ENCODE results near the gene CD300C. TPM values are rescaled to one million over a fixed set of nuclear protein-coding genes. Genes with fewer than 3 reads are reported as not detected.

The CD300C gene
- total RNA-seq, 4 donors from 2014 or later, result 0.59 to 1.8 (median 1.7) TPM; not detected in 1

DNA sequence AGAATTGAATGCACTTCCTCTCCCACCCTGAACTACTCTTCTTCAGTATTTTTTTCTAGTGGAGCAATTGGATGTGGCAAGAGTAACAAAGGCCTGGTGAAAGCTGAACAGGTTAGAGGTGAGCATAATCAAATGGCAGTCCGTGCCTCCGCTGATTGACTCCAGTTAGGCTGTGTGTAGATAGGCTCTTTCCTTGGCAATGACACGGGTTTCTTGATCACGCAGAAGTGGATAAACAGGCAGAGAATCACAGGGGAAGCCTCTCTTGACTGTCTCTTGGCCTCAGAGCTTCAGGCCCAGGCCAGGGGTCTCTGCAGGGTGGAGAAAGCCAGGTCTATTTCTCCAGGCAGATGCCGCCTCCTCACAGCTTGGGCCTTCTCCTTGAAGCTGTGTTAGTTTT lies 18.8 kb downstream of the CD300C start:
- no peaks in the 10 kb centered on the region for H3K27me3 ChIP-seq
- no peak overlapping the region for H3K27ac ChIP-seq
- 85 to 90% methylated on average over 5 of the region's 5 CpGs for WGBS, 2 donors
- H3K36me3 ChIP-seq, result no peaks in the 10 kb centered on the region
- peaks cover 0 to 19% (median 0%) of the 10 kb centered on the region in 4 donors for H3K9me3 ChIP-seq
- DNase-seq (ENCODE audit: low spot score in 2 of 2), result no peak
- no peak overlapping the region for H3K4me3 ChIP-seq
- no peaks in the 10 kb centered on the region for H3K4me1 ChIP-seq
- no peak for TF ChIP-seq EP300 (IDR thresholded peaks at IDR 0.05)
- TF ChIP-seq, protein P1, sequence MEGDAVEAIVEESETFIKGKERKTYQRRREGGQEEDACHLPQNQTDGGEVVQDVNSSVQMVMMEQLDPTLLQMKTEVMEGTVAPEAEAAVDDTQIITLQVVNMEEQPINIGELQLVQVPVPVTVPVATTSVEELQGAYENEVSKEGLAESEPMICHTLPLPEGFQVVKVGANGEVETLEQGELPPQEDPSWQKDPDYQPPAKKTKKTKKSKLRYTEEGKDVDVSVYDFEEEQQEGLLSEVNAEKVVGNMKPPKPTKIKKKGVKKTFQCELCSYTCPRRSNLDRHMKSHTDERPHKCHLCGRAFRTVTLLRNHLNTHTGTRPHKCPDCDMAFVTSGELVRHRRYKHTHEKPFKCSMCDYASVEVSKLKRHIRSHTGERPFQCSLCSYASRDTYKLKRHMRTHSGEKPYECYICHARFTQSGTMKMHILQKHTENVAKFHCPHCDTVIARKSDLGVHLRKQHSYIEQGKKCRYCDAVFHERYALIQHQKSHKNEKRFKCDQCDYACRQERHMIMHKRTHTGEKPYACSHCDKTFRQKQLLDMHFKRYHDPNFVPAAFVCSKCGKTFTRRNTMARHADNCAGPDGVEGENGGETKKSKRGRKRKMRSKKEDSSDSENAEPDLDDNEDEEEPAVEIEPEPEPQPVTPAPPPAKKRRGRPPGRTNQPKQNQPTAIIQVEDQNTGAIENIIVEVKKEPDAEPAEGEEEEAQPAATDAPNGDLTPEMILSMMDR (IDR thresholded peaks at IDR 0.05), result no peak
- TF ChIP-seq POLR2A (IDR thresholded peaks at IDR 0.05), result no peak

DNA sequence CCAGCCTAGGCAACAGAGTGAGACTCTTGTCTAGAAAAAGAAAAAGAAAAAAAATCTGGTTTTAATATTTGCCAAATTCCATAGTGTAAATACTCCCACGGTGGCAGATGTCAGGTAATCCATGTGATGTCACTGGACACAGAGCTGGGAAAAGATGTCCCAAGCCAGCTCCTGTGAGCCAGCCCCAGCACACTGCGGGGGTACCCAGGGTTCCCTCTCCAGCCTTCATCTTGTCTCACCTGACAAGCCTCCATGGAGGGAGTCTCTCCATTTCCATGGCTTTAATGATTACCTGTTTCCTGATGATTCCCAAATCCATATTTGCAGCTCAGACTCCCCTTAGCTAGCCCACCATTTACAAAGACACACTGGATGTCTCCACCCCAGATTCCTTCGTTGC lies 19.2 kb downstream of the CD300C start:
- H3K36me3 ChIP-seq, result no peaks in the 10 kb centered on the region
- H3K4me1 ChIP-seq, result no peaks in the 10 kb centered on the region
- 64 to 71% methylated on average over 3 of the region's 3 CpGs for WGBS, 2 donors
- peaks cover 0 to 19% (median 0%) of the 10 kb centered on the region in 4 donors for H3K9me3 ChIP-seq
- H3K4me3 ChIP-seq, result no peak overlapping the region
- TF ChIP-seq POLR2A (IDR thresholded peaks at IDR 0.05) (no peak), EP300 (IDR thresholded peaks at IDR 0.05) (no peak)
- TF ChIP-seq, protein P1 (IDR thresholded peaks at IDR 0.05), result no peak
- no peaks in the 10 kb centered on the region for H3K27me3 ChIP-seq
- H3K27ac ChIP-seq, result no peak overlapping the region
- DNase-seq (ENCODE audit: low spot score in 2 of 2), result no peak

DNA sequence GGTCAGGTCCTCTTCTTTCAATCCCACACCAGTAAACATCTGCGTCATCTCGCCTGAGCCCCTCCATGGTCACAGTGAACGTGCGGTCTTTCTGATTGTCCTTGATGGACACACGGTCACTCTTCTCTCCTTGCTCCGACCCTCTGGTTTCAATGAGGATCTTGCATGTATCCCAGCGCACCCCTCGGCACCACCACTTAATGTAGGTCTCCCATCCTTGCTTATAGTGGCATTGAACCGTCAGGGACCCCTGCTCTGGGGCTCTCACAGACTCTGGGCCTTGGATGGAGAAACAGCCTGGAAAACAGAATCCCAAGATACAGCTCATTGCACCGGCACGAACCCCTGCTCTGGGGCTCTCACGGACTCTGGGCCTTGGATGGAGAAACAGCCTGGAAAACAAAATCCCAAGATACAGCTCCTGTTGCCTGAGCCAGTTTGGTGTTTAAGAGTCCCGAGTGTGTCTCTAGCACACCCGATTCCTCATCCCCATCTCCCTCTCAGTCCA lies 20.1 kb downstream of the CD300C start:
- DNase-seq (ENCODE audit: low spot score in 2 of 2), result no peak
- H3K4me3 ChIP-seq, result no peak overlapping the region
- H3K36me3 ChIP-seq, result no peaks in the 10 kb centered on the region
- no peak overlapping the region for H3K27ac ChIP-seq
- no peaks in the 10 kb centered on the region for H3K4me1 ChIP-seq
- WGBS, 2 donors, result 85 to 91% methylated on average over 14 of the region's 14 CpGs
- H3K27me3 ChIP-seq, result no peaks in the 10 kb centered on the region
- H3K9me3 ChIP-seq, result peaks cover 0 to 19% (median 0%) of the 10 kb centered on the region in 4 donors
- TF ChIP-seq, protein P1 (IDR thresholded peaks at IDR 0.05), result no peak
- no peak for TF ChIP-seq POLR2A (IDR thresholded peaks at IDR 0.05)
- no peak for TF ChIP-seq EP300 (IDR thresholded peaks at IDR 0.05)

DNA sequence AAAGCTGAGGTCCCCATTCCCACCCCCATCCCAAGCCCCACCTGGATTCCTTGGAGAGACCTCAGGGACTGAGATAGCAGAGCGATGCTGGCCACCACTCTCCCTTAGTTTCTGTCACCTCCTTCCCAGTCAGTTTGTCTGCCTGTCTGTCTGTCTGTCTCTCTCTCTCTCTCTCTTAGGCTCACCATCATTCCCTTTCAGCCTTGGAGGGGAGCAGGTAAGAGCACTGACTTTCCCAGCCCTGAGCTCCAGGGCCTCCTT lies 20.5 kb downstream of the CD300C start:
- Histone ChIP-seq H3K36me3 (no peaks in the 10 kb centered on the region), H3K4me3 (no peak overlapping the region), H3K27ac (no peak overlapping the region), H3K4me1 (no peaks in the 10 kb centered on the region), H3K27me3 (no peaks in the 10 kb centered on the region), H3K9me3 (peaks cover 0 to 19% (median 0%) of the 10 kb centered on the region in 4 donors)
- no peak for DNase-seq (ENCODE audit: low spot score in 2 of 2)
- no peak for TF ChIP-seq POLR2A (IDR thresholded peaks at IDR 0.05)
- no peak for TF ChIP-seq EP300 (IDR thresholded peaks at IDR 0.05)
- TF ChIP-seq, protein P1 (IDR thresholded peaks at IDR 0.05), result no peak
- 88 to 91% methylated on average over 1 of the region's 1 CpG for WGBS, 2 donors

DNA sequence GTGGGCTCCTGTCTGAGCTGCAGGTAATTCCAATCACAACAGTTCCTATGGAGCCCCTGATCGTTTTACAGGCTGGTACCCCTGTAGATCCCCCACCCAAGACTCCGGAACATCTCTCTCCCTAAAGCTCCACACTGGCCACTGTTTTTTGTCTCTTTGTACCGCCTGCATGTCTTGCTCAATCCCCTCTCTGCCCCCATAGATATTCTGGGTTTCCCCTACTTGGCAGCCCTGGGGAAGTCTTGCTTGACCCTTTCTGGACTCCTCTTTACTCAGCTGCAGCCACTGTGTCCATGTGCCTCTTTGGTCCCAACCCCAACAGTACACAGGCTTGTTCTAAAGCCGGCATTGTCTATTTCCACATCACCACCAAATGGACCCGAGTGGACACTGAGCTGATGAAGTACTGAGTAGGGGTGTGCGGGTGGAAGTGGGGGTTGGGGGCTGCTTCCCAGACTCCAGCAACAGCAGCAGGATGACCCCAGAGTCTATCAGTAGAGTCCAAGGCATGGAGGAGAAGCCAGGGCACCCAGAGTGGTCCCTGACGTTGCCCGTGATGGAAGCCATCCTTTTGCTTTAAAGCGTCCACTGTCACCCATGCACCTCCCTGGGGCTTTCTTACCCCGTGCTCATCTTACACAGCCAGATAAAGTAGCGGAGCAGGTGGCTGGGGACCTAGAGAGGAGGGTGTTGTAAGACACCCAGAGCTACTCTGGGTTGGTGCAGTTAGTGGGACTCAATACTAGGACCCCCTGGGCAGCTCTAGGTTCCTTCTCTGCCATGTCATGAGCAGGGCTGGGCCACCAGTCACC lies 21.1 kb downstream of the CD300C start:
- Histone ChIP-seq H3K4me3 (no peak overlapping the region), H3K27me3 (no peaks in the 10 kb centered on the region), H3K27ac (no peak overlapping the region), H3K36me3 (no peaks in the 10 kb centered on the region), H3K4me1 (no peaks in the 10 kb centered on the region), H3K9me3 (peaks cover 0 to 19% (median 0%) of the 10 kb centered on the region in 4 donors)
- DNase-seq (ENCODE audit: low spot score in 2 of 2), result no peak
- TF ChIP-seq, protein P1 (IDR thresholded peaks at IDR 0.05), result no peak
- TF ChIP-seq EP300 (IDR thresholded peaks at IDR 0.05), result no peak
- WGBS, 2 donors, result 77 to 80% methylated on average over 11 of the region's 11 CpGs
